HG03097 (cell line): ENCODE data around the gene ZMIZ1.

Experiments used
- ATAC-seq: cut with Tn5 transposase; IDR thresholded peaks from one replicate; pipeline ENCODE4 v1.9.1; 2021; ENCODE audit not compliant: unreplicated experiment, low FRiP score

The ZMIZ1 gene

GRCh38 chr10:79342811-79343561 is 274.2 kb downstream of the ZMIZ1 start:
- no peak for ATAC-seq

GRCh38 chr10:79344502-79345195 is 275.9 kb downstream of the ZMIZ1 start:
- ATAC-seq, result no peak

- no peak for ATAC-seq
Measured at GRCh38 chr10:79345241-79346011, 276.7 kb downstream of the ZMIZ1 start.

GRCh38 chr10:79346012-79346340 is 277.2 kb downstream of the ZMIZ1 start:
- no peak for ATAC-seq

- no peak for ATAC-seq
Measured at GRCh38 chr10:79346388-79347225, 277.8 kb downstream of the ZMIZ1 start.

GRCh38 chr10:79347226-79347893 is 278.6 kb downstream of the ZMIZ1 start, which contains the start of gene PPIF:
Gene PPIF (plus strand): TSS chr10:79347469. CDS start chr10:79347549, 80 bp downstream.
- peak; percentile 76 for ATAC-seq

GRCh38 chr10:79347894-79348639 is 279.3 kb downstream of the ZMIZ1 start:
- ATAC-seq, result peak; percentile 55

GRCh38 chr10:79348640-79348988 is 279.8 kb downstream of the ZMIZ1 start:
- ATAC-seq, result no peak

GRCh38 chr10:79349072-79349491 is 280.3 kb downstream of the ZMIZ1 start:
- ATAC-seq, result no peak

GRCh38 chr10:79349766-79350406 is 281.1 kb downstream of the ZMIZ1 start:
- no peak for ATAC-seq

- ATAC-seq, result no peak
Measured at GRCh38 chr10:79350407-79351154, 281.8 kb downstream of the ZMIZ1 start.

- no peak for ATAC-seq
Measured at GRCh38 chr10:79351332-79351731, 282.6 kb downstream of the ZMIZ1 start.

- ATAC-seq, result no peak
Measured at GRCh38 chr10:79352035-79352877, 283.5 kb downstream of the ZMIZ1 start.

- no peak for ATAC-seq
Measured at GRCh38 chr10:79353000-79353406, 284.2 kb downstream of the ZMIZ1 start.

GRCh38 chr10:79353726-79354125 is 285.0 kb downstream of the ZMIZ1 start:
- no peak for ATAC-seq

GRCh38 chr10:79354141-79354540 is 285.4 kb downstream of the ZMIZ1 start:
- no peak for ATAC-seq

GRCh38 chr10:79354615-79355014 is 285.8 kb downstream of the ZMIZ1 start:
- ATAC-seq, result no peak
